ENCODE measurements around the gene AMT.

The AMT gene

DNA sequence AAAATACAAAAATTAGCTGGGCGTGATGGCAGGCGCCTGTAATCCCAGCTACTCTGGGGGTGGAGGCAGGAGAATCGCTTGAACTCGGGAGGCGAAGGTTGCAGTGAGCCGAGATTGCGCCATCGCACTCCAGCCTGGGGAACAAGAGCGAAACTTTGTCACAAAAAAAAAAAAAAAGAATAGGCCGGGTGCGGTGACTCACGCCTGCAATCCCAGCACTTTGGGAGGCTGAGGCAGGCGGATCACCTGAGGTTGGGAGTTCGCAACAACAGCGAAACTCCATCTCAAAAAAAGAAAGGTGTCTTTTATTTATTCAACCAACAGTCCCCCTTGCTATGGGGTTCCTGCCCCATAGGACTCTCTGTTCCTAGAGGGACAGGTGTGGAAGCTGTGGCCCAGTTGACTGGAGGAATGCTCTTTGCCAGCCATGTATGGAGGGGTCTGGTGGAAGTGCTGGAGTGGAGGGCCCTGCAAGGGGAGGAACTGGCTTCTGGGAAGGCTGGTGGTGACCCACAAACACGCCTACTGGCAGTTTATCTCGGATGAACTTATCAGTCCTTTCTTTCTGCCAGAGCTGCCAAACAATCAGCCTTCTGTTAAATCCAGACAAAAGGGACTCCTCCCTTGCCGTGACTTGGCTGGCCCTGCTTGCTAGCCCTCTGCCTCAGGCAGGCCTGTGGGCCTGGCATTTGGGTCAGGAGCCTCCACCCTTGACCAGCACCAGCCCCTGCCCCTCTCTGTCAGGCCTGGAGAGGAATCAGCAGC is 43.2 kb upstream of the AMT start:
- DNase-seq = no peak
- H3K9me3 Mint-ChIP-seq = no peaks in the 10 kb centered on the region
- H3K27me3 Mint-ChIP-seq (ENCODE audit: low read depth, poor library complexity) = peaks cover 10% of the 10 kb centered on the region
- no peaks in the 10 kb centered on the region for H3K36me3 Mint-ChIP-seq (ENCODE audit: low read depth)
- TF ChIP-seq, protein P1, sequence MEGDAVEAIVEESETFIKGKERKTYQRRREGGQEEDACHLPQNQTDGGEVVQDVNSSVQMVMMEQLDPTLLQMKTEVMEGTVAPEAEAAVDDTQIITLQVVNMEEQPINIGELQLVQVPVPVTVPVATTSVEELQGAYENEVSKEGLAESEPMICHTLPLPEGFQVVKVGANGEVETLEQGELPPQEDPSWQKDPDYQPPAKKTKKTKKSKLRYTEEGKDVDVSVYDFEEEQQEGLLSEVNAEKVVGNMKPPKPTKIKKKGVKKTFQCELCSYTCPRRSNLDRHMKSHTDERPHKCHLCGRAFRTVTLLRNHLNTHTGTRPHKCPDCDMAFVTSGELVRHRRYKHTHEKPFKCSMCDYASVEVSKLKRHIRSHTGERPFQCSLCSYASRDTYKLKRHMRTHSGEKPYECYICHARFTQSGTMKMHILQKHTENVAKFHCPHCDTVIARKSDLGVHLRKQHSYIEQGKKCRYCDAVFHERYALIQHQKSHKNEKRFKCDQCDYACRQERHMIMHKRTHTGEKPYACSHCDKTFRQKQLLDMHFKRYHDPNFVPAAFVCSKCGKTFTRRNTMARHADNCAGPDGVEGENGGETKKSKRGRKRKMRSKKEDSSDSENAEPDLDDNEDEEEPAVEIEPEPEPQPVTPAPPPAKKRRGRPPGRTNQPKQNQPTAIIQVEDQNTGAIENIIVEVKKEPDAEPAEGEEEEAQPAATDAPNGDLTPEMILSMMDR (IDR thresholded peaks at IDR 0.05) = no peak
- H3K27ac Mint-ChIP-seq = no peak overlapping the region
- H3K4me1 Mint-ChIP-seq = peaks cover 42% of the 10 kb centered on the region
- no peak overlapping the region for H3K4me3 Mint-ChIP-seq

DNA sequence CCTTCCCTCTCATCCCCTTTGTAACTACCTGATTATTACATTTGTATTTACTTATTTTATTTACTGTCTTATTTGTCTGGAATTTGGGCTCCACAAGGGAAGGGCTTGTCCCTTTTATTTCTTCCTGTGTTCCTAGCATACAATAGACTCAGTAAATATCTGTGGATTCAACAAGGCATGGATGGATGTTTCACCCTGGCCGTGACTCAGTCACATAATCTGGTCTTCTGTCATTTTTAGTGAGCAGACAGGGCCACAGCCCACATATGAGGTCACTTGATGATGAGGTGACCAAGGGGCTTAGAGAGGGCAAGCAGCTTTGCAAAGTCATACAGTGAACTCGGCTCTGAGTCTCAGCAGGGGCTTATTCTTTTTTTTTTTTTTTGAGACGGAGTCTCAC is 39.9 kb upstream of the AMT start:
- TF ChIP-seq, protein P1 (IDR thresholded peaks at IDR 0.05) = no peak
- Mint-ChIP-seq H3K27ac (peak overlapping the region; percentile 94), H3K27me3 (ENCODE audit: low read depth, poor library complexity) (peaks cover 7% of the 10 kb centered on the region), H3K36me3 (ENCODE audit: low read depth) (no peaks in the 10 kb centered on the region), H3K4me3 (no peak overlapping the region), H3K4me1 (peaks cover 50% of the 10 kb centered on the region), H3K9me3 (no peaks in the 10 kb centered on the region)
- DNase-seq = no peak

DNA sequence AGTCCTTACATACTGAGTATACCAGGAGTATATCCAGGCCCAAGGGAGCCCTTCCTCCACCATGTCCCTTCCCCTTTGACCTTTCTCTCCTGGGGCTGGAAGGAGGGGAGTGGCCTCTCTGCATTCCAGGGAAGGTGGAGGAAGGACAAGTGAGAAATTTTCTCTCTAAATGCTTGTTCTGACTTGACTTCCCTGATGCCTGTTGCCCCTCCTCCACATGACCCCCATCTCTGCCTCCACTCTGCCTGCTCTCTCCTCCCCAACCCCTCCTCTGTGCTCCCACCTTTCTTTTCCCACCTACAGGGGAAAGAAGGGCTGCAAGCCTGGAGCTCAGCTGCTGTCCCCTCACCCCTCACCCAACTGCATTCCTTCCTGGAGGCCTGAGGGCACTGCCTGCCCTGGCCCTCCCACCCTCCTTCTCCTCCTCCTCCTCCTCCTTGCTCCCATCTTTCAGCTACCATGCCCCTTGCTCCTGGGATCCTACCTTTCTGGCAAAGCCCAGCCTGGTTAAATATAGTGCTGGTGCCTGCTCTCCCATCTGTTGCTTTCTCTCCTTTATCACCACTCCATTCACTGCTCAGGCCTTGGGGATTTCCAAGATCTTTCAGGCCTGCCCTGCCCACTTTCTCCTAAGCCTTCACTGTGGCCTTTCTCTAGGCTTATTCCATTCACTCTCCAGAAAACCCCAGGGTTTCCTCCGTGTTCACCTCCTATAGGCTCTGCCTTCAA is 39.3 kb upstream of the AMT start:
- peak overlapping the region; percentile 94 for H3K27ac Mint-ChIP-seq
- H3K4me1 Mint-ChIP-seq = peaks cover 50% of the 10 kb centered on the region
- H3K27me3 Mint-ChIP-seq (ENCODE audit: low read depth, poor library complexity) = peaks cover 7% of the 10 kb centered on the region
- no peaks in the 10 kb centered on the region for H3K36me3 Mint-ChIP-seq (ENCODE audit: low read depth)
- DNase-seq = peak; percentile 34
- TF ChIP-seq, protein P1 (IDR thresholded peaks at IDR 0.05) = no peak
- H3K9me3 Mint-ChIP-seq = no peaks in the 10 kb centered on the region
- H3K4me3 Mint-ChIP-seq = peak overlapping the region; percentile 64

DNA sequence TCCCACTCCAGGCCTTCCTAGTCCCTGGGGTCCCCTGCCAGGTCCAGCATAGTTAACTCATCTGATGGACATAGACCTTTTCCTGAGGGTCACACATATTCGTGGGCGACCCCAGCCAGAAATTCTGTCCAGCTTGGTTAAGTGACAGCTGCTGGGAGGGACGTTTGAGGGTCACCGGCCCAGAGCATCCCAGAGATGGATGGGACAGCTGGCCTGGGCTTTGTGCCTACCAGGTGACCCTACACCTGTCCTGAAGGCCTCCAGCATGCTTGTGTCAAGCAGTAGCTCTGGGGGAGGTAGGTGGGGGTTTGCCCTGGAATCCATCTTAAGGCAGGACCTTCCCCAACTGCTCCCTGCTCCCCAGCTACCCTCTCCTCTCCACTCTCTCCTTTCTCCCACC is 38.7 kb upstream of the AMT start:
- no peak for DNase-seq
- Mint-ChIP-seq H3K27ac (peak overlapping the region; percentile 94), H3K4me3 (peak overlapping the region; percentile 64), H3K4me1 (peaks cover 50% of the 10 kb centered on the region), H3K36me3 (ENCODE audit: low read depth) (no peaks in the 10 kb centered on the region), H3K27me3 (ENCODE audit: low read depth, poor library complexity) (peaks cover 7% of the 10 kb centered on the region), H3K9me3 (no peaks in the 10 kb centered on the region)
- TF ChIP-seq, protein P1 (IDR thresholded peaks at IDR 0.05) = no peak

DNA sequence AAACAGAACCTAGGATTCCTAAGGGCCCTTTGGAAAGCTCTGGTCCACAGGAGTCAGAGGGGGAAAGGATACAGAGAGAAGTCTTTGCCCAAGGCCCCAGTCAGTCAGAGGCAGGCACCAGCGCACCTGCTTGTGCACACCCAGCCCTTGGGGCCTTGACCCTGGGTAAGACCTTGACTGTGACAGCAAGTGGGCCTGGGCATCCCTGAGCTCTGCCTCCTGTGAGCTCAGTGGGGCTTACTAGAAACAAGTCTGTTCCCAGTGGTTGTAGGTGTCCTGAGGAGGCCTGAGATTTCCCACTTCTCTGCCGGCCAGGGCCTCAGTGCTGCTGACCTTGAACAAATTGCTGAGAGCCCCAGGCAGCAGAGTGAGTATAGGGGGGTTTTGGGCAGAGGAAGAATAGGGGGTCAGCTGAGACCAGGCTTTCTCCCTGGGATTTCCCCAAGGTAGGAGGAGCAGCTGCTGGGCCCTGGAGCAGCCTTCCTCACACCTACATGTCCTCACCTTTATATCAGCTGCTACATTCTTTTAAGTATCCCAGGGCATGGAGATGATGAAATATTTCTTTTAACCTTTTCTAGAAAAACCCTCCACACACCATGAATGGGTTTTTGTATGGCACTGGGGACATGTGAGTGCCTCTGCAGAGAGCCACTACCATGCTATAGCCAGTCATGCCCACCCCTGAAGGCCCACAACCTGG is 38.1 kb upstream of the AMT start:
- no peak for DNase-seq
- H3K4me3 Mint-ChIP-seq = no peak overlapping the region
- no peak overlapping the region for H3K27ac Mint-ChIP-seq
- peaks cover 54% of the 10 kb centered on the region for H3K4me1 Mint-ChIP-seq
- H3K27me3 Mint-ChIP-seq (ENCODE audit: low read depth, poor library complexity) = peaks cover 4% of the 10 kb centered on the region
- TF ChIP-seq, protein P1 (IDR thresholded peaks at IDR 0.05) = no peak
- H3K9me3 Mint-ChIP-seq = no peaks in the 10 kb centered on the region
- H3K36me3 Mint-ChIP-seq (ENCODE audit: low read depth) = no peaks in the 10 kb centered on the region

Data from nephron progenitor cell (in vitro differentiated cells).